Fibroblast of lung (primary cell): Measurements from ENCODE around the gene MAEA. TPM values are rescaled to one million over a fixed set of nuclear protein-coding genes. Genes with fewer than 3 reads are reported as not detected.

ENCODE experiments used
- DNase-seq, 2 donors: peaks; one replicate each; pipeline versions ENCODE4 v3.0.0 to v3.0.0-alpha.2; 2010; ENCODE audit warnings: low read depth in 2 of 2
- H2AFZ ChIP-seq: 2 replicates; pipeline ENCODE4 v1.5.1; 2012; ENCODE audit warnings: low read length, control low read depth, inconsistent platforms
- H3K27ac ChIP-seq: 2 replicates; pipeline ENCODE4 v1.5.1; 2011; ENCODE audit warnings: low read length, control low read depth; ENCODE audit not compliant: insufficient read depth
- H3K27me3 ChIP-seq: 2 replicates; pipeline ENCODE4 v1.5.1; 2011; ENCODE audit warnings: mild to moderate bottlenecking, low read length; ENCODE audit not compliant: control insufficient read depth, insufficient read depth
- H3K36me3 ChIP-seq: 2 replicates; pipeline ENCODE4 v1.5.1; 2011; ENCODE audit warnings: low read length; ENCODE audit not compliant: control insufficient read depth, insufficient read depth
- H3K4me1 ChIP-seq: 2 replicates; pipeline ENCODE4 v1.5.1; 2011; ENCODE audit warnings: low read length; ENCODE audit not compliant: control insufficient read depth, insufficient read depth; ENCODE audit errors: extremely low read depth
- H3K4me2 ChIP-seq: 2 replicates; pipeline ENCODE4 v1.5.1; 2011; ENCODE audit warnings: low read length, control low read depth; ENCODE audit not compliant: insufficient read depth; ENCODE audit errors: extremely low read depth
- H3K4me3 ChIP-seq, 4 experiments: fragments of 200-600 bp in 1 of 4; sonication (generic) in 1 of 4; replicated peaks in 1 of 4; 2 replicates each; pipeline ENCODE4 v1.5.1; 2011 to 2016; ENCODE audit warnings: low read length in 4 of 4, low read depth in 3 of 4, mild to moderate bottlenecking in 3 of 4, control low read depth in 2 of 4, inconsistent platforms in 1 of 4, mixed read lengths in 1 of 4; ENCODE audit not compliant: insufficient read depth in 1 of 4; ENCODE audit errors: control extremely low read depth in 1 of 4
- H3K79me2 ChIP-seq: 2 replicates; pipeline ENCODE4 v1.5.1; 2012; ENCODE audit warnings: mild to moderate bottlenecking, low read length, inconsistent platforms; ENCODE audit not compliant: control insufficient read depth, insufficient read depth
- H3K9ac ChIP-seq: 2 replicates; pipeline ENCODE4 v1.5.1; 2011; ENCODE audit warnings: mild to moderate bottlenecking, low read length, control low read depth; ENCODE audit not compliant: insufficient read depth
- H3K9me3 ChIP-seq: 2 replicates; pipeline ENCODE4 v1.5.1; 2012; ENCODE audit warnings: low read depth, low read length; ENCODE audit not compliant: control insufficient read depth, insufficient read depth
- H4K20me1 ChIP-seq: 2 replicates; pipeline ENCODE4 v1.5.1; 2011; ENCODE audit warnings: low read length; ENCODE audit not compliant: control insufficient read depth, insufficient read depth; ENCODE audit errors: extremely low read depth
- CTCF ChIP-seq, 2 donors: IDR thresholded peaks in 1 of 2; conservative IDR thresholded peaks in 1 of 2; 1 replicate in 1 of 2; 2 replicates in 1 of 2; pipeline ENCODE4 v1.5.1; 2011 to 2012; ENCODE audit warnings: low read length in 2 of 2, control low read depth in 1 of 2, inconsistent platforms in 1 of 2, low read depth in 1 of 2, mild to moderate bottlenecking in 1 of 2
- EZH2 ChIP-seq: IDR thresholded peaks from 2 replicates; pipeline ENCODE4 v1.5.1; 2012; ENCODE audit warnings: low read length, control low read depth, mild to moderate bottlenecking; ENCODE audit errors: missing control alignments
- polyA plus RNA-seq, 2 donors: library from polyadenylated mRNA; depleted of rRNA in 1 of 2; stranded (reverse) in 1 of 2; unstranded in 1 of 2; fragments of >200 nt; gene quantifications; 2 replicates each; pipeline ENCODE4 v1.2.1, GENCODE V29; 2011 to 2012; ENCODE audit warnings: missing spikeins in 1 of 2
- total RNA-seq: library from RNA; depleted of rRNA; stranded (reverse); fragments of >200 nt; gene quantifications from 2 replicates; pipeline ENCODE4 v1.2.1, GENCODE V29; 2014

Gene MAEA
- total and polyA plus RNA-seq, 2 donors (not counting 1 experiment from before 2014, with no cell fraction given): 44.3 to 53.8 TPM

GRCh38 chr4:1351854-1352566, 62.3 kb downstream of the MAEA start:
- Histone ChIP-seq H3K36me3 (peaks cover 27% of the 10 kb centered on the region), H3K9me3 (no peaks in the 10 kb centered on the region), H3K4me2 (no peak overlapping the region), H3K4me1 (peaks cover 5% of the 10 kb centered on the region), H3K27me3 (no peaks in the 10 kb centered on the region), H2AFZ (no peak overlapping the region), H3K9ac (no peak overlapping the region), H3K27ac (no peak overlapping the region), H4K20me1 (no peaks in the 10 kb centered on the region), H3K79me2 (peaks cover 5% of the 10 kb centered on the region), H3K4me3 (no peak overlapping the region)
- TF ChIP-seq CTCF (conservative IDR thresholded peaks at IDR 0.05 in 1 of 2, IDR thresholded peaks at IDR 0.05 in 1 of 2; ENCODE audit: low read depth in 1 of 2, low read length in 2 of 2) (peak; percentile 86 to 90), EZH2 (no peak)
- DNase-seq: peak; percentile 56 to 72

DNA sequence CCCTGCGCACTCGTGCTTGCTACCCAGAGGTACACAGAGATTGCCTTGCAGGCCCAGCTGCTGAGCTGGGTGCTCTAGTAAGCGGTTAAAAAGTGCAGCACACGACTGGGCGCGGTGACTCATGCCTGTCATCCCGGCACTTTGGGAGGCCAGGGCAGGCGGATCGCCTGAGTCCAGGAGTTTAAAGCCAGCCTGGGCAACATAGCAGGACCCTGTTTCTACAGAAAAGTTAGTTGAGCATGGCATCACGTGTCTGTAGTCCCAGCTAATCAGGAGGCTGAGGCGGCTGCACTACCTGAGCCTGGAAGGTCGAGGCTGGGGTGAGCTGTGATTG, 62.8 kb downstream of the MAEA start:
- H3K4me3 ChIP-seq: no peak overlapping the region
- H3K9me3 ChIP-seq: no peaks in the 10 kb centered on the region
- H3K4me2 ChIP-seq: no peak overlapping the region
- no peak overlapping the region for H3K27ac ChIP-seq
- no peak overlapping the region for H2AFZ ChIP-seq
- no peaks in the 10 kb centered on the region for H4K20me1 ChIP-seq
- no peak for TF ChIP-seq CTCF (conservative IDR thresholded peaks at IDR 0.05 in 1 of 2, IDR thresholded peaks at IDR 0.05 in 1 of 2; ENCODE audit: low read depth in 1 of 2, low read length in 2 of 2)
- TF ChIP-seq EZH2: no peak
- peaks cover 5% of the 10 kb centered on the region for H3K4me1 ChIP-seq
- H3K79me2 ChIP-seq: peaks cover 5% of the 10 kb centered on the region
- peaks cover 27% of the 10 kb centered on the region for H3K36me3 ChIP-seq
- H3K27me3 ChIP-seq: no peaks in the 10 kb centered on the region
- no peak for DNase-seq
- no peak overlapping the region for H3K9ac ChIP-seq

- no peak overlapping the region for H3K27ac ChIP-seq
- no peaks in the 10 kb centered on the region for H3K27me3 ChIP-seq
- no peak overlapping the region for H3K9ac ChIP-seq
- no peaks in the 10 kb centered on the region for H3K9me3 ChIP-seq
- H3K36me3 ChIP-seq: peaks cover 33% of the 10 kb centered on the region
- no peaks in the 10 kb centered on the region for H3K4me1 ChIP-seq
- peaks cover 1% of the 10 kb centered on the region for H3K79me2 ChIP-seq
- no peak overlapping the region for H2AFZ ChIP-seq
- no peaks in the 10 kb centered on the region for H4K20me1 ChIP-seq
- TF ChIP-seq CTCF (conservative IDR thresholded peaks at IDR 0.05 in 1 of 2, IDR thresholded peaks at IDR 0.05 in 1 of 2; ENCODE audit: low read depth in 1 of 2, low read length in 2 of 2): no peak
- no peak for TF ChIP-seq EZH2
- DNase-seq: no peak
- no peak overlapping the region for H3K4me3 ChIP-seq
- H3K4me2 ChIP-seq: no peak overlapping the region
Measured at GRCh38 chr4:1353186-1354055, 63.7 kb downstream of the MAEA start.
